Ishikawa (cell line): Measurements from ENCODE around the gene MEGF6.

Experiments used
- CEBPB ChIP-seq: IDR thresholded peaks from 2 replicates; pipeline ENCODE4 v1.6.1; 2012
- CREB1 ChIP-seq: IDR thresholded peaks from 2 replicates; pipeline ENCODE4 v1.6.1; 2012; ENCODE audit warnings: low read depth
- EGR1 ChIP-seq: IDR thresholded peaks from 2 replicates; pipeline ENCODE4 v1.6.1; 2012
- EP300 ChIP-seq: IDR thresholded peaks from 2 replicates; pipeline ENCODE4 v1.6.1; 2012; ENCODE audit warnings: borderline replicate concordance
- FOXM1 ChIP-seq: IDR thresholded peaks from 2 replicates; pipeline ENCODE4 v1.6.1; 2012; ENCODE audit warnings: low read depth, borderline replicate concordance
- MAX ChIP-seq: IDR thresholded peaks from 2 replicates; pipeline ENCODE4 v1.6.1; 2012
- NFIC ChIP-seq: IDR thresholded peaks from 2 replicates; pipeline ENCODE4 v1.6.1; 2012
- RAD21 ChIP-seq: IDR thresholded peaks from 2 replicates; pipeline ENCODE4 v1.6.1; 2012; ENCODE audit warnings: low read depth
- REST ChIP-seq: IDR thresholded peaks from 2 replicates; pipeline ENCODE4 v1.6.1; 2012; ENCODE audit warnings: low read depth, mild to moderate bottlenecking
- TAF1 ChIP-seq: IDR thresholded peaks from 2 replicates; pipeline ENCODE4 v1.6.1; 2012; ENCODE audit warnings: low read depth, mild to moderate bottlenecking
- TCF12 ChIP-seq: IDR thresholded peaks from 2 replicates; pipeline ENCODE4 v1.6.1; 2012; ENCODE audit warnings: low read depth
- TEAD4 ChIP-seq: IDR thresholded peaks from 2 replicates; pipeline ENCODE4 v1.6.1; 2012
- USF1 ChIP-seq: IDR thresholded peaks from 2 replicates; pipeline ENCODE4 v1.6.1; 2012
- YY1 ChIP-seq: IDR thresholded peaks from 2 replicates; pipeline ENCODE4 v1.6.1; 2012; ENCODE audit warnings: low read depth
- ZBTB7A ChIP-seq: IDR thresholded peaks from 2 replicates; pipeline ENCODE4 v1.6.1; 2012; ENCODE audit warnings: low read depth

MEGF6 gene

GRCh38 chr1:3495776-3496745, 115.2 kb downstream of the MEGF6 start:
- TF ChIP-seq YY1 (0 out of 2 replicates have a peak, but pooled peaks have one; percentile 19), CREB1 (no peak), NFIC (peak; percentile 72), TEAD4 (peak; percentile 23), EGR1 (peak; percentile 45; the same call in 1 of the 2 replicates), RAD21 (no peak), TCF12 (peak; percentile 85), EP300 (peak; percentile 91), FOXM1 (peak; percentile 52; the same call in 1 of the 2 replicates), TAF1 (no peak), REST (no peak), USF1 (no peak), ZBTB7A (peak; percentile 73), MAX (no peak), CEBPB (no peak)

- TF ChIP-seq CEBPB (no peak), TCF12 (no peak)
These were observed 116.7 kb downstream of the MEGF6 start for GRCh38 chr1:3494321-3495308.

GRCh38 chr1:3492545-3493246, 118.6 kb downstream of the MEGF6 start:
- TF ChIP-seq TEAD4 = no peak
- TF ChIP-seq YY1 = no peak
- TF ChIP-seq REST = no peak
- no peak for TF ChIP-seq EP300
- no peak for TF ChIP-seq NFIC
- no peak; the same call in 1 of the 2 replicates for TF ChIP-seq ZBTB7A

GRCh38 chr1:3491291-3492246, 119.7 kb downstream of the MEGF6 start:
- TF ChIP-seq TEAD4 (0 out of 2 replicates have a peak, but pooled peaks have one; percentile 33), RAD21 (peak; percentile 83), YY1 (no peak), TCF12 (no peak), CEBPB (no peak), USF1 (no peak)
